Lower leg skin (tissue), 3 donors: ENCODE measurements around the gene CHADL.

Experiments used
- POLR2A ChIP-seq, 2 donors: fragments of 450-650 bp; IDR thresholded peaks; one replicate each; pipeline ENCODE4 v1.6.1; 2016 to 2017; ENCODE audit warnings: antibody characterized with exemption in 2 of 2, mild to moderate bottlenecking in 1 of 2, moderate library complexity in 1 of 2
- TF ChIP-seq, protein P1 (sequence below), 3 donors: fragments of 450-650 bp; IDR thresholded peaks; one replicate each; pipeline ENCODE4 v1.5.1; 2016; ENCODE audit warnings: antibody characterized with exemption in 3 of 3, mild to moderate bottlenecking in 3 of 3, moderate library complexity in 2 of 3

DNA sequence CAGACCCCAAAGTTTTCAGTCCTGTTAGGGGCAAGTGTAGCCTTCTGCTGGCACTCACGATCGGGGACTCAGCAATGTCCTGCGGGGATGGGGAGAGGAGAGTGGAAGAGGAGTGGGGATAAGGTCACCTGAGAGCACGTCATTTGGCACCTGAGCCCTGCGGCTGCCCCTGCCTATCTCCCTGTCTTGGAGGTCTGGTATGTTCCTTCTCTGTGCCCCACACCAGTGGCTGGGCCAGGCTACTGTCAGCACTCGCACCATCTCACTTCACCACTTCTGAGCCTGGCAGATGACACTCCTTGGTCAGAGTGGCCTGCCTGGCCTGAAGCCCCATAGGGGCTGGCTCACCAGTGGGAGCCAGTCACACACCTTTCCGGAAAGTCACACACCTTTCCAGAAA lies 20.1 kb upstream of the CHADL start:
- no peak for TF ChIP-seq POLR2A (IDR thresholded peaks at IDR 0.05)
- TF ChIP-seq, protein P1, sequence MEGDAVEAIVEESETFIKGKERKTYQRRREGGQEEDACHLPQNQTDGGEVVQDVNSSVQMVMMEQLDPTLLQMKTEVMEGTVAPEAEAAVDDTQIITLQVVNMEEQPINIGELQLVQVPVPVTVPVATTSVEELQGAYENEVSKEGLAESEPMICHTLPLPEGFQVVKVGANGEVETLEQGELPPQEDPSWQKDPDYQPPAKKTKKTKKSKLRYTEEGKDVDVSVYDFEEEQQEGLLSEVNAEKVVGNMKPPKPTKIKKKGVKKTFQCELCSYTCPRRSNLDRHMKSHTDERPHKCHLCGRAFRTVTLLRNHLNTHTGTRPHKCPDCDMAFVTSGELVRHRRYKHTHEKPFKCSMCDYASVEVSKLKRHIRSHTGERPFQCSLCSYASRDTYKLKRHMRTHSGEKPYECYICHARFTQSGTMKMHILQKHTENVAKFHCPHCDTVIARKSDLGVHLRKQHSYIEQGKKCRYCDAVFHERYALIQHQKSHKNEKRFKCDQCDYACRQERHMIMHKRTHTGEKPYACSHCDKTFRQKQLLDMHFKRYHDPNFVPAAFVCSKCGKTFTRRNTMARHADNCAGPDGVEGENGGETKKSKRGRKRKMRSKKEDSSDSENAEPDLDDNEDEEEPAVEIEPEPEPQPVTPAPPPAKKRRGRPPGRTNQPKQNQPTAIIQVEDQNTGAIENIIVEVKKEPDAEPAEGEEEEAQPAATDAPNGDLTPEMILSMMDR (IDR thresholded peaks at IDR 0.05), result no peak
